HEK293T (cell line): ENCODE results near the gene FGF2.
"Not testable (repeated sequence)": the region's sequence is repeated elsewhere in the genome, so short reads cannot be mapped to it uniquely, and the experiment has no call there.

Source experiments
- CTCF ChIA-PET: fragments of 350-600 bp; formaldehyde crosslinking; extraction: SDS; loops from one replicate; lab custom pipeline; 2021; ENCODE audit warnings: antibody characterized with exemption, inconsistent platforms; lab: Yijun Ruan, JAX
- POLR2A ChIA-PET: fragments of 350-600 bp; formaldehyde crosslinking; extraction: SDS; loops from one replicate; lab custom pipeline; 2020; ENCODE audit warnings: antibody characterized with exemption, inconsistent platforms; lab: Yijun Ruan, JAX
- DNase-seq: peaks from one replicate; pipeline ENCODE4 v3.0.0; 2012; ENCODE audit warnings: mixed read lengths; ENCODE audit errors: extremely low spot score
- ARNT ChIP-seq: fragments of 450-650 bp; IDR thresholded peaks from 2 replicates; pipeline ENCODE4 v1.6.1; 2017; ENCODE audit warnings: mild to moderate bottlenecking
- BHLHE40 ChIP-seq: fragments of 450-650 bp; IDR thresholded peaks from 2 replicates; pipeline ENCODE4 v1.6.1; 2016; ENCODE audit warnings: mild to moderate bottlenecking, moderate library complexity, borderline replicate concordance
- CTBP1 ChIP-seq: fragments of 450-650 bp; IDR thresholded peaks from 2 replicates; pipeline ENCODE4 v1.6.1; 2016; ENCODE audit warnings: borderline replicate concordance
- ELF4 ChIP-seq: fragments of 450-650 bp; IDR thresholded peaks from 2 replicates; pipeline ENCODE4 v1.6.1; 2017; ENCODE audit warnings: antibody characterized with exemption
- FOXA1 ChIP-seq: fragments of 450-650 bp; IDR thresholded peaks from 2 replicates; pipeline ENCODE4 v1.6.1; 2016; ENCODE audit warnings: mild to moderate bottlenecking
- FOXK2 ChIP-seq: fragments of 450-650 bp; IDR thresholded peaks from 2 replicates; pipeline ENCODE4 v1.6.1; 2016; ENCODE audit warnings: mild to moderate bottlenecking
- FOXM1 ChIP-seq: fragments of 450-650 bp; IDR thresholded peaks from 2 replicates; pipeline ENCODE4 v1.6.1; 2017; ENCODE audit warnings: mild to moderate bottlenecking, borderline replicate concordance
- HDGF ChIP-seq: fragments of 450-650 bp; IDR thresholded peaks from 2 replicates; pipeline ENCODE4 v1.6.1; 2017; ENCODE audit warnings: antibody characterized with exemption, borderline replicate concordance
- L3MBTL2 ChIP-seq: fragments of 450-650 bp; conservative IDR thresholded peaks from 2 replicates; pipeline ENCODE4 v1.6.1; 2016; ENCODE audit warnings: mild to moderate bottlenecking
- LEF1 ChIP-seq: fragments of 450-650 bp; IDR thresholded peaks from 2 replicates; pipeline ENCODE4 v1.6.1; 2017; ENCODE audit warnings: mild to moderate bottlenecking, borderline replicate concordance
- NFRKB ChIP-seq: fragments of 450-650 bp; IDR thresholded peaks from 2 replicates; pipeline ENCODE4 v1.6.1; 2016; ENCODE audit warnings: mild to moderate bottlenecking, moderate library complexity
- SP1 ChIP-seq: fragments of 450-650 bp; IDR thresholded peaks from 2 replicates; pipeline ENCODE4 v1.6.1; 2017
- SUZ12 ChIP-seq: fragments of 450-650 bp; IDR thresholded peaks from 2 replicates; pipeline ENCODE4 v1.6.1; 2016; ENCODE audit warnings: mild to moderate bottlenecking
- TARDBP ChIP-seq: fragments of 450-650 bp; IDR thresholded peaks from 2 replicates; pipeline ENCODE4 v1.6.1; 2016
- ZNF384 ChIP-seq: fragments of 450-650 bp; IDR thresholded peaks from 2 replicates; pipeline ENCODE4 v1.6.1; 2016
- TF ChIP-seq, protein P1 (sequence below): fragments of 450-650 bp; IDR thresholded peaks from 2 replicates; pipeline ENCODE4 v1.6.1; 2016

The FGF2 gene

DNA sequence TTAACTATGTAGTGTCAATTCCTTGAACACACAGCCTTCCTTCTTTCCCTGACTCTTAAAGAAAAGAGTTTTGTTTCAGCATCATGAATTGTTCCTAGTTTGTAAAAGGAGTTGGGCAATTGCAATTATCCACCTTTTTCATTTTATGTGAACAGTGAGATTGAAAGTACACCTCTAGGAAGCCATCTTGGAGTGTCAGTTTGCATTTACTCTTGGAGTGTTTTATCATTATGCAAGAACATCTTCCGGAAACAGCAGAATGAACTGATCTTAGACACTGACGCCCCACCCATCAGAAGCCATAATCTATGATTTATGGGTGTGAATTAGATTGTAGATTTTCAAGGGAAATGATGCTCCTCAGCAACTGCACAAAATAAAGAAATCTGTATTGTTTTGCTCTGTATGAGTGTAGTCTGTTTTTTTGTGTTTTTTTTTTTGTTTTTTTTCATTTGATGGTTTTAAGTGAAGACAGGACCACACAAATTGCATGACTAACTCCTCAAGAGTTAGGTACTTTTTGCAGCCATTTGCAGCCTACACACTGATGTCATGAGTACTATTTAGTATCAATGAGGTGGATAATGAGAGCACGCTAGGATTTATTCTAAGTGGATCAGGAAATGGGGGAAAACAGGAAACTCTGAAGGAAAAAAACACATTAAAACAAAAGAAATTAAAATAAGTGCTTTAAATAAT, 19.5 kb upstream of the FGF2 start:
- TF ChIP-seq NFRKB (no peak), L3MBTL2 (no peak), LEF1 (no peak)
- TF ChIP-seq, protein P1, sequence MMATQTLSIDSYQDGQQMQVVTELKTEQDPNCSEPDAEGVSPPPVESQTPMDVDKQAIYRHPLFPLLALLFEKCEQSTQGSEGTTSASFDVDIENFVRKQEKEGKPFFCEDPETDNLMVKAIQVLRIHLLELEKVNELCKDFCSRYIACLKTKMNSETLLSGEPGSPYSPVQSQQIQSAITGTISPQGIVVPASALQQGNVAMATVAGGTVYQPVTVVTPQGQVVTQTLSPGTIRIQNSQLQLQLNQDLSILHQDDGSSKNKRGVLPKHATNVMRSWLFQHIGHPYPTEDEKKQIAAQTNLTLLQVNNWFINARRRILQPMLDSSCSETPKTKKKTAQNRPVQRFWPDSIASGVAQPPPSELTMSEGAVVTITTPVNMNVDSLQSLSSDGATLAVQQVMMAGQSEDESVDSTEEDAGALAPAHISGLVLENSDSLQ: peak; percentile 57
- CTCF ChIA-PET: no interaction called here
- DNase-seq: no peak
- POLR2A ChIA-PET: no interaction called here

DNA sequence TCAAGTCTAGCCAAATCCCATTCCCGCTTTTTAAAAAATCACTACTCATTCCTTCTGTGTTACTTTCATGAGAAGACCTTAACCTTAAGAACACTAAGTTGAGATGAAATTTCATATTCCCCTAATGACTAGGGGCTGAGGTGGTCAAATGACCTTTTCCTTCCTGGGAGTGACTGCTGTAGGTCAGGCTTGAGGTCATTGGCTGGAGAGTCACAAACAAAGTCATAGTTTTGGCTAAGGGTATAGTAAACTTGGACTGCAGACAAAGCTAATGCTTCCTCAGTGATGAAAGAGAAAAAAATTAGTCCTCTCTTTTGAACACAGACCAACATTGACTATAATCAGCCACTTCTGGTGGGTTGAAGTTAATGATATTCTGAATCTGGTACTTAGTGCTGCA, 16.0 kb upstream of the FGF2 start:
- POLR2A ChIA-PET: no interaction called here
- DNase-seq: no peak
- CTCF ChIA-PET: interaction anchor here (0.6 kb wide), 2 partner anchors 11 to 104 kb away, joined by 3 read pairs; no protein-coding TSS in a partner anchor
- TF ChIP-seq ARNT: no peak
- TF ChIP-seq ELF4: no peak
- no peak for TF ChIP-seq TARDBP
- no peak for TF ChIP-seq SUZ12
- no peak for TF ChIP-seq LEF1
- TF ChIP-seq FOXK2: no peak
- no peak for TF ChIP-seq ZNF384
- no peak for TF ChIP-seq CTBP1
- TF ChIP-seq HDGF: no peak
- TF ChIP-seq NFRKB: no peak
- TF ChIP-seq, protein P1: no peak
- no peak for TF ChIP-seq BHLHE40

DNA sequence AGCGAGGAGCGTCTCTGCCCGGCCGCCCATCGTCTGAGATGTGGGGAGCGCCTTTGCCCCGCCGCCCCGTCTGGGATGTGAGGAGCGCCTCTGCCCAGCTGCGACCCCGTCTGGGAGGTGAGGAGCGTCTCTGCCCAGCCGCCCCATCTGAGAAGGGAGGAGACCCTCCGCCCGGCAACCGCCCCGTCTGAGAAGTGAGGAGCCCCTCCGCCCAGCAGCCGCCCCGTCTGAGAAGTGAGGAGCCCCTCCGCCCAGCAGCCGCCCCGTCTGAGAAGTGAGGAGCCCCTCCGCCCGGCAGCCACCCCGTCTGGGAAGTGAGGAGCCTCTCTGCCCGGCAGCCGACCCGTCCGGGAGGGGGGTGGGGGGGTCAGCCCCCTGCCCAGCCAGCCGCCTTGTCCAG, 14.8 kb upstream of the FGF2 start:
- CTCF ChIA-PET, DNase-seq, POLR2A ChIA-PET: not testable (repeated sequence)

DNA sequence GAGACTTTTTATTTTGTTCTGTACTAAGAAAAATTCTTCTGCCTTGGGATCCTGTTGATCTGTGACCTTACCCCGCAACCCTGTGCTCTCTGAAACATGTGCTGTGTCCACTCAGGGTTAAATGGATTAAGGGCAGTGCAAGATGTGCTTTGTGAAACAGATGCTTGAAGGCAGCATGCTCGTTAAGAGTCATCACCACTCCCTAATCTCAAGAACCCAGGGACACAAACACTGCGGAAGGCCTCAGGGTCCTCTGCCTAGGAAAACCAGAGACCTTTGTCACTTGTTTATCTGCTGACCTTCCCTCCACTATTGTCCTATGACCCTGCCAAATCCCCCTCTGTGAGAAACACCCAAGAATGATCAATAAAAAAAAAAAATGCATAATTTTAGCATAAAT, 13.8 kb upstream of the FGF2 start:
- DNase-seq, CTCF ChIA-PET, POLR2A ChIA-PET: not testable (repeated sequence)

DNA sequence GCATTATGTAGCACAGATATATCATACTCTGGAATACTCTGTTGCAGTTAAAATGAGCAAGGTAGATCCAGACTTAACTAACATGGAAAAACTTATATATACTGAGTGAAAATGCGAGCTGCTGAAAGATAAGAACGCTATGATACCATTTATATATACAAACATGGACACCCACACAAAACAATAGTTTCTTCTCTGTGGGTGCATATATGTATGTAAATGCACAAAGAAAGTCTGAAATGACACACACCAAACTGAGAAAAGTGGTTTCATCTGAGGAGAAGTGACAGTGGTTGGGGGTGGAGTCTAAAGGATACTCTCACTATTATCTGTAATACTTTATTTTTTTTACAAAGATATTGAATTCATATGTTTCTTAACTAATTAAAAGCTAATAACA, 12.2 kb upstream of the FGF2 start:
- CTCF ChIA-PET: no interaction called here

DNA sequence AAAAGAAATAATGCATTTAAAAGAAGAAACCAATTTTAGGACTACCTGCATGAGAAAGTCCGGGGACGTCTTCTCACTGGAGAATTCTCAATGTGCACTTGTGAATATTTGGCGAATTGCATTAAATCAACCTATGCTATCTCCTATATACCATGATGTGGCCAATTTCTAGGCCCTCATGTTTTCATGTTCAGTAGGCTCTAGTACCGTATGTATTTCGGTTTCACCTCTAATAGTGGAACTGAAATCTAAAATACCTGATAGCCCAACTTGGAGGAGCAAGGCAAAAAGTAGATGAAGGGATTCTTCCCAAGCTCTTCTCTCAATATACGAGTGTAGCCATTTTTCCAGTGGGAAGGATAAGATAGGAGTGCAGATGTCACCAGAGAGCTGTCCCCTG, 11.4 kb upstream of the FGF2 start:
- ChIA-PET POLR2A (no interaction called here), CTCF (no interaction called here)
- no peak for DNase-seq
- TF ChIP-seq ELF4 (no peak), SUZ12 (no peak), CTBP1 (no peak), FOXM1 (no peak), FOXK2 (no peak), L3MBTL2 (no peak), ARNT (no peak), HDGF (no peak), TARDBP (no peak)
- TF ChIP-seq, protein P1: no peak

More for the DNA sequence above, 12.2 kb upstream of the FGF2 start:
- POLR2A ChIA-PET: no interaction called here
- TF ChIP-seq TARDBP: no peak
- no peak for TF ChIP-seq HDGF
- no peak for TF ChIP-seq ELF4
- no peak for TF ChIP-seq FOXA1
- TF ChIP-seq FOXM1: no peak
- no peak for TF ChIP-seq L3MBTL2
- TF ChIP-seq BHLHE40: no peak
- no peak for TF ChIP-seq SP1
- no peak for TF ChIP-seq ARNT
- TF ChIP-seq SUZ12: no peak
- DNase-seq: no peak

DNA sequence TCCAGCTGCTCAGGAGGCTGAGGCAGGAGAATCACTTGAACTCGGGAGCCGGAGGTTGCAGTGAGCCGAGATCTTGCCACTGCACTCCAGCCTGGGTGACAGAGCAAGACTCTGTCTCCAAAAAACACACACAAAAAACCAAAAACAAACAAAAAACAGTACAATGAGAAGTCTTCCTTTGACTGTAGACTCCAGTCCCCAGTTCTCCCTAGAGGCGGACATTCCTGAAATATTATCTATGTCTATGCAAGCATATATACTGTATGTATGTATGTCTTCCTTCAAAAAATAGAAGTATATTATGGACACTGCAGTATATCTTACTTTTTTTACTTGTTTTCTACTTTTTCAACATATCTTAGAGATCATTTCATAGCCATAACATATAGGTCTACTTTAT, 10.2 kb upstream of the FGF2 start:
- POLR2A ChIA-PET: no interaction called here
- DNase-seq: no peak
- TF ChIP-seq HDGF (no peak), LEF1 (no peak), ELF4 (no peak), CTBP1 (no peak), NFRKB (no peak), ARNT (no peak), FOXA1 (no peak), SP1 (no peak), BHLHE40 (no peak), L3MBTL2 (no peak)
- TF ChIP-seq, protein P1: no peak
- CTCF ChIA-PET: no interaction called here
